PC-3 (cell line): ENCODE measurements around the gene FAM136A.

Experiments used
- CTCF ChIP-seq: fragments of 300-600 bp; sonication (generic); conservative IDR thresholded peaks from 2 replicates; pipeline ENCODE4 v1.5.1; 2017; ENCODE audit warnings: antibody characterized with exemption, low read depth, mild to moderate bottlenecking, low read length
- EZH2phosphoT487 ChIP-seq: fragments of 300-600 bp; sonication (generic); IDR thresholded peaks from 2 replicates; pipeline ENCODE4 v1.6.1; 2018; ENCODE audit warnings: mild to moderate bottlenecking, antibody characterized with exemption, low read length, borderline replicate concordance

GRCh38 chr2:70261501-70261900, 40.4 kb downstream of the FAM136A start:
- TF ChIP-seq CTCF (no peak), EZH2phosphoT487 (no peak)
